Activated naive CD8-positive, alpha-beta T cell treated with anti-CD3 and anti-CD28 coated beads, Interleukin-2, amount 10 ng/mL, durations not matched to agents 7 days and 5 days (primary cell): ENCODE data around the gene MUC20. TPM values are rescaled to one million over a fixed set of nuclear protein-coding genes. Genes with fewer than 3 reads are reported as not detected.
"Not testable (repeated sequence)": the region's sequence is repeated elsewhere in the genome, so short reads cannot be mapped to it uniquely, and the experiment has no call there.

ENCODE experiments used
- ATAC-seq: fragments of 150-1000 bp; cut with Tn5 transposase; one replicate; pipeline ENCODE4 v1.10.0; 2021; ENCODE audit warnings: low read depth, moderate library complexity
- POLR2A ChIA-PET: fragments of 350-600 bp; sonication (Branson Sonifier 250); formaldehyde crosslinking; loops from one replicate; lab custom pipeline; 2021; ENCODE audit warnings: antibody characterized with exemption; lab: Charles Lee
- DNase-seq: peaks from one replicate; pipeline ENCODE4 v3.0.0; 2021
- H3K27ac Mint-ChIP-seq: one replicate; pipeline ENCODE4 v1.8.0; 2022; ENCODE audit warnings: mild to moderate bottlenecking, mixed read lengths
- H3K27me3 Mint-ChIP-seq: one replicate; pipeline ENCODE4 v1.8.0; 2022; ENCODE audit warnings: mild to moderate bottlenecking, moderate library complexity, mixed read lengths
- H3K36me3 Mint-ChIP-seq: one replicate; pipeline ENCODE4 v1.8.0; 2021; ENCODE audit warnings: mild to moderate bottlenecking, mixed read lengths
- H3K4me1 Mint-ChIP-seq: one replicate; pipeline ENCODE4 v1.8.0; 2021; ENCODE audit warnings: mixed read lengths
- H3K4me3 Mint-ChIP-seq: one replicate; pipeline ENCODE4 v1.8.0; 2022; ENCODE audit warnings: mild to moderate bottlenecking, moderate library complexity, mixed read lengths
- H3K9me3 Mint-ChIP-seq: one replicate; pipeline ENCODE4 v1.8.0; 2021; ENCODE audit warnings: mixed read lengths
- total RNA-seq, 2 experiments: library from RNA; stranded (reverse); gene quantifications; one replicate each; pipeline ENCODE4 v1.2.3, GENCODE V29; 2021

Gene MUC20, protein sequence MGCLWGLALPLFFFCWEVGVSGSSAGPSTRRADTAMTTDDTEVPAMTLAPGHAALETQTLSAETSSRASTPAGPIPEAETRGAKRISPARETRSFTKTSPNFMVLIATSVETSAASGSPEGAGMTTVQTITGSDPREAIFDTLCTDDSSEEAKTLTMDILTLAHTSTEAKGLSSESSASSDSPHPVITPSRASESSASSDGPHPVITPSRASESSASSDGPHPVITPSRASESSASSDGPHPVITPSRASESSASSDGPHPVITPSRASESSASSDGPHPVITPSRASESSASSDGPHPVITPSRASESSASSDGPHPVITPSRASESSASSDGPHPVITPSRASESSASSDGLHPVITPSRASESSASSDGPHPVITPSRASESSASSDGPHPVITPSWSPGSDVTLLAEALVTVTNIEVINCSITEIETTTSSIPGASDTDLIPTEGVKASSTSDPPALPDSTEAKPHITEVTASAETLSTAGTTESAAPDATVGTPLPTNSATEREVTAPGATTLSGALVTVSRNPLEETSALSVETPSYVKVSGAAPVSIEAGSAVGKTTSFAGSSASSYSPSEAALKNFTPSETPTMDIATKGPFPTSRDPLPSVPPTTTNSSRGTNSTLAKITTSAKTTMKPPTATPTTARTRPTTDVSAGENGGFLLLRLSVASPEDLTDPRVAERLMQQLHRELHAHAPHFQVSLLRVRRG
- total RNA-seq: 1 to 10 TPM; 3.0 to 3.1 TPM

DNA sequence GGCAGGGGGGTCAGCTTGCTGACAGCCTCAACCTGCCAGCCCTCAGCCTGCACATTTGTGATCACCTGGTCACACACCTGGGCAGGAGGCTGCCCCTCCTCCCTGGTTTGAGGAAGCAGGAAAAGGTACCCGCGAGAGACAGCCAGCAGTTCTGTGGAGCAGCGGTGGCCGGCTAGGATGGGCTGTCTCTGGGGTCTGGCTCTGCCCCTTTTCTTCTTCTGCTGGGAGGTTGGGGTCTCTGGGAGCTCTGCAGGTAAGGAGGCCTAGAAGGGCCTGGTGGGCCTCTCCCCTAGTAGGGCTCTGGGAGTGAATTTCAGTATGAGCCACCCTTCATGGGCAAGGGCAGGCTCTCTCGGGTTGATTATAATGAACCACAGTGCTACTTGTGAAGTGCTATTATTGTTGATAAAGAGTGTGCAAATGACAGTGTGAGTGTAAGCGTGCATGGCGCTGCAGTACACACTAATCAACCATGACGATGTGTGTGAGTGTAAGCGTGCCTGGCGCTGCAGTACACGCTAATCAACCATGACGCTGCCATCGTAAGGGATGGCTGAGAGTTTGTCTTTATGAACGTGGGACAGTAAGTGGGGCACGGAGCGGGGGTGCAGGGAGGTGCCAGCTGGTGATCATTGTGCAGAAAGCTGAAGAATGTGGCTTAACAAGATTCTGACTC lies at the start of gene MUC20:
Gene MUC20, plus strand, starts transcription at position 148 of the 676 bp plus-strand sequence. Its CDS starts 30 bp downstream, at position 178.
- H3K4me3 Mint-ChIP-seq: peak within 1 kb of the TSS; percentile 66
- H3K9me3 Mint-ChIP-seq, H3K4me1 Mint-ChIP-seq, H3K36me3 Mint-ChIP-seq: not testable (repeated sequence)
- POLR2A ChIA-PET: interaction anchor here (0.6 to 1.1 kb wide), 2 partner anchors 9 to 107 kb away, joined by 3 read pairs; no protein-coding TSS in a partner anchor
- ATAC-seq (peak; percentile 69), DNase-seq (peak; percentile 50)
- H3K27me3 Mint-ChIP-seq: peaks cover 16% of the 10 kb centered on the region
- peak within 1 kb of the TSS; percentile 31 for H3K27ac Mint-ChIP-seq

DNA sequence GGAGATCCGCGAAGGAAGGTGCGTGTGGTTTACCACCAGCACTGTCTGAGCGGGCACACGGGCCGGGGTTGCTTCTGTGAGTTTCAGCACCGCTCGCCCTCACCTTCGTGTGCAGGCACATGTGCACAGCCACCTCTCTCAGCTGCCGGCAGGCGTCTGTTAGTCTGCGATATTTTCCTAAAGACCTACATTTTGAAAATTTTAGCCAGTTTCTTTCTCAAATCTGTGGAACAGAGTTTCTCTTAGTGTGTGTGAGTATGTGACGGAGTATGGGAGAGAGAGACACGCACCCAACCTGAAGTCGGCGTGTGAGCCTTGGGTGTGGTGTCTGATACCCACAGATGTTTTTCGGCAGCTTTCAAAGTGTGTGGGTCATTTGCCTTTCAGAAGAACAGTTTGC lies 49.5 kb upstream of the MUC20 start:
- H3K4me3 Mint-ChIP-seq, H3K27ac Mint-ChIP-seq, DNase-seq, ATAC-seq, POLR2A ChIA-PET, H3K4me1 Mint-ChIP-seq, H3K36me3 Mint-ChIP-seq, H3K27me3 Mint-ChIP-seq, H3K9me3 Mint-ChIP-seq: not testable (repeated sequence)

DNA sequence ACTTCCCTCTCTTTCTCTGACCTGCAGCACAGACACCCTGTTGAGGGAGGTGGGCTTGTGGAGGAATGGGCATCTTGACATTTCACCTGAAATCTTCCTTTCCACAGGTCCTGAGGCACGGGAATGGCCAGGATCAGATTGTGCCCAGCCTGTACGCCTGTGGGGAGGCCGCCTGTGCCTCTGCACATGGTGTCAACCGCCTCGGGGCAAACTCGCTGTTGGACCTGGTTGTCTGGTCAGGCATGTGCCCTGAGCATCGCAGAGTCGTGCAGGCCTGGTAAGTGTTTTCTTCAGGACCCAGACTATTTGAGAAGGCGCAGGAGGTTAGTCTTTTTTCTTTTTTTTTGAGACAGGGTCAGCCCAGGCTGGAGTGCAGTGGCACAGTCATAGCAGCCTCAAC lies 47.1 kb upstream of the MUC20 start:
- H3K36me3 Mint-ChIP-seq, ATAC-seq, H3K27me3 Mint-ChIP-seq, DNase-seq, H3K4me1 Mint-ChIP-seq, H3K27ac Mint-ChIP-seq, POLR2A ChIA-PET, H3K4me3 Mint-ChIP-seq, H3K9me3 Mint-ChIP-seq: not testable (repeated sequence)

DNA sequence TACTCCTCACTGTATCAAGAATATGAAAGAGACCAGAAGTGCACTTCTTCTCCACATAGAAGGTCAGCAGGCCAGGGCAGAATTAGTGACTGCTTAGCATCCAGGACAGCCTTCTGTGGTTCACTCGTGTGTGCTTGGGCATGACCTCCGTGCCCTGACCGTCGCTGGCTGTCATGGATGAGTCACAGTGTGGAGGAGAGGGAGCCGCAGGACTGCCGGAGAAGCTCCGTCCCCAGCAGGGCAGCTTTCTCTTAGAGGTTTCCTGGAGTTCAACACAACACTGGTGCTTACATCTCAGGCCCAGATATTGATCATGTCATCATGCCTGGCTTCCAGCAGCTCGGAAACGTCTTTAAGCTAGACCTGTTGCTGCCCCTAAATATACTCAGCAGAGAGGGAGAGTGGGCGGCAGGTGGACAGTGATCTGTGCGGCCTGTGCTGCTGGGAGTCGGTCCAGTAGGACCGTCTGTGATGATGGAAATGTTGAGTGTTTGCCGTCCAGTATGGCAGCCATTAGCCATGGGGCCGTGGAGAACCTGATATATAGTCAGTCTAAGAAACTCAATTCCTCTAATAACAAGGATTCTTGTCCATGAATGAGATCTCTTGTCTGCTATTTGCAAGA lies 42.3 kb upstream of the MUC20 start:
- H3K4me1 Mint-ChIP-seq, H3K4me3 Mint-ChIP-seq, H3K9me3 Mint-ChIP-seq, POLR2A ChIA-PET, H3K27ac Mint-ChIP-seq, H3K36me3 Mint-ChIP-seq, DNase-seq, H3K27me3 Mint-ChIP-seq, ATAC-seq: not testable (repeated sequence)

DNA sequence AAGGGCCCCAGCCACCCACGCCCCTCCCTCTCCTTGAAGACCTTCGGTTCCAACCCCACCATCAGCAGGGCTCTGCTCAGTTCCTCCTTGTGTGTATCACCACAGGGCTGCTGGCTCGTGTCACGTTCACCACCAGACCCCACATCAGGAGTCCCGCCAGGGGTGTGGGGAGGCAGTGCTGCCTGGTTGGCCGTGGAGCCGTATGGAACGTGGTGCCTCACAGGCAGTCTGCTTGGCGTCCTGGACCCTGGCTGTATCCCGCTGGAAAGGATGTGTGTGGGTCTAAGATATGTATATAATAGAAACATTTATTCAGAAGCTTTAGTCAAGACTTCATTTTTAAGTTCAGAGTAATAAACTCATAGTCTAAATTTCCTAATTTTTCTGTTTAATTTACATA lies 40.1 kb upstream of the MUC20 start:
- H3K36me3 Mint-ChIP-seq: peaks cover 16% of the 10 kb centered on the region
- H3K4me1 Mint-ChIP-seq, H3K4me3 Mint-ChIP-seq, ATAC-seq, DNase-seq, H3K27ac Mint-ChIP-seq, H3K9me3 Mint-ChIP-seq, POLR2A ChIA-PET, H3K27me3 Mint-ChIP-seq: not testable (repeated sequence)

DNA sequence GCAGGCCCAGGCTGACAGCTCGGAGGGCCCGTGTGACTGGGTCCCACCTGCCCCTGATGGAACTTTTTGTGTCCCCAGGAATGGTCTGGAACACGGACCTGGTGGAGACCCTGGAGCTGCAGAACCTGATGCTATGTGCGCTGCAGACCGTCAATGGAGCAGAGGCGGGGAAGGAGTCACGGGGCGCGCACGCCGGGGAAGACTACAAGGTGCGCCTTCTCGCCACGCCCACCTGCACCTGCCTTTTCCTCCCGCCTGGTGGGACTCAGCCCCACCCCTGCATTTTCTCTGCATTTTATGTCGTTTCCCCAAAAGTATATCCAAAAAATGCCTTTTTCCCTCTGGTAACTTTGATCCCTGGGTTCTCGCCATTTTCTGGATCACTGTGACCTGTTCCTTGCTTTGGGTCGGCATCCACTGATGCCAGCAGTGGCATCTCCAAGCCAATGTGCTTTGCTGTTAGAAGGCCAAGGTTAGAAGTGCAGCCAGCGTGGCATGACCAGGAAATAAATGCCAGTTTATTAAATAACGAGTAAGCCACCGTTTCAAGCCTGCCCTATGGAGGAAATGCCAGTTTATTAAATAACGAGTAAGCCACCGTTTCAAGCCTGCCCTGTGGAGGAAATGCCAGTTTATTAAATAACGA lies 39.2 kb upstream of the MUC20 start:
- H3K27ac Mint-ChIP-seq, H3K4me1 Mint-ChIP-seq, POLR2A ChIA-PET, DNase-seq, H3K9me3 Mint-ChIP-seq, H3K27me3 Mint-ChIP-seq, ATAC-seq, H3K4me3 Mint-ChIP-seq: not testable (repeated sequence)
- H3K36me3 Mint-ChIP-seq: peaks cover 19% of the 10 kb centered on the region

DNA sequence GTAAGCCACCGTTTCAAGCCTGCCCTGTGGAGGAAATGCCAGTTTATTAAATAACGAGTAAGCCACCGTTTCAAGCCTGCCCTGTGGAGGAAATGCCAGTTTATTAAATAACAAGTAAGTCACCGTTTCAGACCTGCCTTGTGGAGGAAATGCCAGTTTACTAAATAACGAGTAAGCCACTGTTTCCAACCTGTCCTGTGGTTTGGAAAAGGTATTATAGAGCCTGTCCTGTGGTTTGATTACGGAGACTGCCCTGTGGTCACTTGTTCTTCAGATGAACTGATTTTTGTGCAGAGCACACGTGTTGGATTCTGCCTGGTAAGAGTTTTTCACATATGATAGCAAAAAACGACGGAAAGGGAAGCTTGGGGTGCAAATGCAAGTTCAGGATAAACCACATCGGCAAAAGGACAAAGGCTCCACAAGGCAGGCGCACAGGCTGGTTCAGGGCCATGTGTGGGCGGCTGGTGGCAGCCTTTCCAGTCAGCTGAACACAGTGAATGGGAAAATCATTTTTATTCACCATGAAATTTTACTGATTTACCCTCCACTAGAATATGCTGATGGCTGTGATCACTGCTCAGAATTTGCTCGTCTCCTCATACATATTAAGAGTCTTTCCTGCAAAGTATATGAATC lies 38.6 kb upstream of the MUC20 start:
- POLR2A ChIA-PET, ATAC-seq, H3K4me1 Mint-ChIP-seq, H3K9me3 Mint-ChIP-seq, H3K4me3 Mint-ChIP-seq, H3K27me3 Mint-ChIP-seq, DNase-seq, H3K27ac Mint-ChIP-seq: not testable (repeated sequence)
- H3K36me3 Mint-ChIP-seq: peaks cover 19% of the 10 kb centered on the region

DNA sequence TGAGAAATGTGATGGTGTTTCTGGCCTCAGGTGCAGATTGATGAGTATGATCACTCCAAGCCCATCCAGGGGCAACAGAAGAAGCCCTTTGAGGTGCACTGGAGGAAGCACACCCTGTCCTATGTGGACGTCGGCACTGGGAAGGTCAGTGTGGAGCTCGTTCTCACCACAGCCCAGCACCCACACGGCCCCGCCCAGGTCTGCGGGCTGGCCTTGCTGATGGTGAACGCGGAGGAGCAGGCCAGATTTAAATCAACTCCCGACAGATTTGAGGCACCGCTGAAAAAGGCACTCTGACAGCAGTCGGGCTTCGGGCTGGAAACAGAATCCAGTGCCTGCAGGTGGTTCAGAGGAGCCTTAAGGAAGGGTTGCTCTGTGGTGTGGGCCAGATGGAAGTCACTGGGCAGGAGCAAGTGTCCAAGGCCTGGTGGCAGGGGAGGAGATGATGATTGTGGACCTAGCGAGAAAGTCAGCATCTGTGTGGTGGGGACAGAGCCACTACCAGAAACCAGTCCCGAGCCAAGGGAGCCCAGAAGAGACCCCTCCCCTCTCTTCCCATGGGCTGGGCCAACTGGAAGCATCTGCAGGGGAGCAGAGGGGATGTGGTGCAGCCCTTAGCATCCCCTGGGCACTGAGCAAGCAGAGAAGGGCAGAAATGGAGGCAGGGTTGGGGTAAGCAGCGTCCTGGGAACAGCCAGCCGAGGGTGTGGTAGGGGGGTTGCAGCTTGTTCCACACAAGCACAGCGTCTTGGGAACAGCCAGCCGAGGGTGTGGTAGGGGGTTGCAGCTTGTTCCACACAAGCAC lies 36.9 kb upstream of the MUC20 start:
- peaks cover 22% of the 10 kb centered on the region for H3K36me3 Mint-ChIP-seq
- POLR2A ChIA-PET, H3K27me3 Mint-ChIP-seq, DNase-seq, H3K4me3 Mint-ChIP-seq, H3K27ac Mint-ChIP-seq, H3K9me3 Mint-ChIP-seq, H3K4me1 Mint-ChIP-seq: not testable (repeated sequence)
- peak; percentile 10 for ATAC-seq

DNA sequence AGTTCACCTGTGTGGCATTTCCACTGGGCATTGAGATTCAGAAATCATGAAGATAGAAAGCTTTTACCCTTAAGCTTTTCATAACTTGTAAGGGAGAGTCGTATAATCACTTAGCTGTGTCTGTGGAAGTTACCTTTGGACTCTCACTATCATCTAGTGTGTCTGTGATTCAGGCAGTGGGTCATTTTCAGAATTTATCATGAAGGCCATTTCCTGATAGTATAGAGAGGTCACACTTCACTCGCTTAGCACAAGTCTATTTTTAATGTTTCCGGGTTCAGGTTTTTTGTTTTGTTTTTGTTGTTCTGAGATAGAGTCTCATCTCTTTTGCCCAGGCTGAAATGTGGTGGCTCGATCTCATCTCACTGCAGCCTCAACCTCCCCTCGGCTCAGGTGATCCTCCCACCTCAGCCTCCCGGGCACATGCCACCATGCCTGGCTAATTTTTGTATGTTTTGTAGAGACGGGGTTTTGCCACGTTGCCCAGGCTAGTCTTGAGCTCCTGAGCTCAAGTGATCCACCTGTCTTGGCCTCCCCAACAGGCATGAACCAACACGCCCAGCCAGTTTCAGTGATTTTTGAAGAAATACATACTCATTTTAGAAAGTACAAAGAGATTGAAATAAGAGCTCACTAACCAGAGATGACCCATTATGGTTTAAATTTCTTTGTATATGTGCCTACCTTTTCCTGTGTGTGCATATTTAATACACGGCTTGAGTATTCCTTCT lies 36.1 kb upstream of the MUC20 start:
- ATAC-seq, H3K9me3 Mint-ChIP-seq, POLR2A ChIA-PET, H3K4me1 Mint-ChIP-seq, H3K27me3 Mint-ChIP-seq, H3K4me3 Mint-ChIP-seq, DNase-seq: not testable (repeated sequence)
- Mint-ChIP-seq H3K36me3 (peaks cover 22% of the 10 kb centered on the region), H3K27ac (peak overlapping the region; percentile 38)

DNA sequence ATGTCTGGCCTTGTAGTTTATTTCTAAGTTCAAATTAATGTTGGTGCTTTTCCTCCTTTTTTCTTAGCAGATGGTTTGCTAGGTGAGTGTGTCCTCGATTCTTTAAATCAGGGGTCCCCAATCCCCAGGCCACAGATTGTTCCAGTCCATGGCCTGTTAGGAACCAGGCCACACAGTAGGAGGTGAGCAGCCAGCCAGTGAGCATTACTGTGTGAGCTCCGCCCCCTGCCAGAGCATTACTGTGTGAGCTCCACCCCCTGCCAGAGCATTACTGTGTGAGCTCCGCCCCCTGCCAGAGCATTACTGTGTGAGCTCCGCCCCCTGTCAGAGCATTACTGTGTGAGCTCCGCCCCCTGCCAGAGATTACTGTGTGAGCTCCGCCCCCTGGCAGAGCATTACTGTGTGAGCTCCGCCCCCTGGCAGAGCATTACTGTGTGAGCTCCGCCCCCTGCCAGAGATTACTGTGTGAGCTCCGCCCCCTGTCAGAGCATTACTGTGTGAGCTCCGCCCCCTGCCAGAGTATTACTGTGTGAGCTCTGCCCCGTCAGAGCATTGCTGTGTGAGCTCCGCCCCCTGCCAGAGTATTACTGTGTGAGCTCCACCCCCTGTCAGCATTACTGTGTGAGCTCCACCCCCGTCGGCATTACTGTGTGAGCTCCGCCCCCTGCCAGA lies 34.1 kb upstream of the MUC20 start:
- H3K9me3 Mint-ChIP-seq, H3K4me3 Mint-ChIP-seq, H3K27me3 Mint-ChIP-seq, DNase-seq, H3K27ac Mint-ChIP-seq, H3K4me1 Mint-ChIP-seq, ATAC-seq, POLR2A ChIA-PET: not testable (repeated sequence)
- H3K36me3 Mint-ChIP-seq: peaks cover 24% of the 10 kb centered on the region

DNA sequence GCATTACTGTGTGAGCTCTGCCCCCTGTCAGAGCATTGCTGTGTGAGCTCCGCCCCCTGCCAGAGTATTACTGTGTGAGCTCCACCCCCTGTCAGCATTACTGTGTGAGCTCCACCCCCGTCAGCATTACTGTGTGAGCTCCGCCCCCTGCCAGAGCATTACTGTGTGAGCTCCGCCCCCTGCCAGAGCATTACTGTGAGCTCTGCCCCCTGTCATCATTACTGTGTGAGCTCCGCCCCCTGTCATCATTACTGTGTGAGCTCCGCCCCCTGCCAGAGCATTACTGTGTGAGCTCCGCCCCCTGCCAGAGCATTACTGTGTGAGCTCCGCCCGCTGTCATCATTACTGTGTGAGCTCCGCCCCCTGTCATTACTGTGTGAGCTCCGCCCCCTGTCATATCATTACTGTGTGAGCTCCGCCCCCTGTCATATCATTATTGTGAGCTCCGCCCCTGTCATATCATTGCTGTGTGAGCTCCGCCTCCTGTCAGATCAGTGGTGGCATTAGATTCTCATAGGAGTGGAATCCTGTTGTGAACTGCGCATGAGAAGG lies 33.5 kb upstream of the MUC20 start:
- not testable (repeated sequence) for H3K27ac Mint-ChIP-seq, ATAC-seq
- H3K36me3 Mint-ChIP-seq: peaks cover 30% of the 10 kb centered on the region

More for the DNA sequence above, 33.5 kb upstream of the MUC20 start:
- H3K9me3 Mint-ChIP-seq, H3K4me1 Mint-ChIP-seq, DNase-seq, H3K27me3 Mint-ChIP-seq, POLR2A ChIA-PET, H3K4me3 Mint-ChIP-seq: not testable (repeated sequence)
